NB4 (cell line): ENCODE measurements around the gene HLA-DMB.
A peak's percentile ranks its signal among the peaks of the same experiment; 100 is the strongest.

Source experiments
- DNase-seq: peaks from one replicate; pipeline ENCODE4 v3.0.0; 2010; ENCODE audit warnings: low read depth
- H3K4me3 ChIP-seq: one replicate; pipeline ENCODE4 v1.5.1; 2011; ENCODE audit warnings: mild to moderate bottlenecking, low read depth, low read length, moderate library complexity
- MYC ChIP-seq: IDR thresholded peaks from 2 replicates; pipeline ENCODE4 v1.6.1; 2011; ENCODE audit warnings: low read depth, low read length
- POLR2A ChIP-seq: IDR thresholded peaks from 2 replicates; pipeline ENCODE4 v1.6.1; 2011; ENCODE audit warnings: mild to moderate bottlenecking; ENCODE audit not compliant: insufficient read length; ENCODE audit errors: extremely low read depth
- TF ChIP-seq, protein P1 (sequence below): IDR thresholded peaks from 2 replicates; pipeline ENCODE4 v1.6.1; 2011; ENCODE audit warnings: low read depth, low read length
- TF ChIP-seq, protein P2 (sequence below): IDR thresholded peaks from one replicate; pipeline ENCODE4 v1.5.1; 2012; ENCODE audit warnings: low read depth, low read length

HLA-DMB gene

DNA sequence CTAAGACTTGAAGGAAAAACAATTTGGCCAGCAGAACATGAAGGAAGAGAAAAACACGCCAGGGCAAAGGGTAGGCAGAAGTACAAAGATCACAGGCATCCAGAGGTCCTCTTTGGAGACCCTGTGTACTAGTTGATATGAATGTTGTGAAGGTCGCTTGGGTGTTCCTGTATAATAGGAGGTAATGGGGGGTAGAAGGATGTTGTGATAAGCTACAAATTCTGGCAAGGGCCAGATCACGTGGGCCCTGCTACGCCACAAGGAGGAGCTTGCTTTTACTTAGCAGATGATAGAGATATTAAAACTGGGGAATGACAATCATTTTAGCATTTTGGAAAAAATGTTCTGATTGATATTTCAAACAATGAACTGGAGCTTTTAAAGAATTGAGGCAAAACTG lies 12.9 kb upstream of the HLA-DMB start:
- H3K4me3 ChIP-seq: no peak overlapping the region
- DNase-seq: no peak
- TF ChIP-seq, protein P1, sequence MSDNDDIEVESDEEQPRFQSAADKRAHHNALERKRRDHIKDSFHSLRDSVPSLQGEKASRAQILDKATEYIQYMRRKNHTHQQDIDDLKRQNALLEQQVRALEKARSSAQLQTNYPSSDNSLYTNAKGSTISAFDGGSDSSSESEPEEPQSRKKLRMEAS: no peak
- TF ChIP-seq, protein P2, sequence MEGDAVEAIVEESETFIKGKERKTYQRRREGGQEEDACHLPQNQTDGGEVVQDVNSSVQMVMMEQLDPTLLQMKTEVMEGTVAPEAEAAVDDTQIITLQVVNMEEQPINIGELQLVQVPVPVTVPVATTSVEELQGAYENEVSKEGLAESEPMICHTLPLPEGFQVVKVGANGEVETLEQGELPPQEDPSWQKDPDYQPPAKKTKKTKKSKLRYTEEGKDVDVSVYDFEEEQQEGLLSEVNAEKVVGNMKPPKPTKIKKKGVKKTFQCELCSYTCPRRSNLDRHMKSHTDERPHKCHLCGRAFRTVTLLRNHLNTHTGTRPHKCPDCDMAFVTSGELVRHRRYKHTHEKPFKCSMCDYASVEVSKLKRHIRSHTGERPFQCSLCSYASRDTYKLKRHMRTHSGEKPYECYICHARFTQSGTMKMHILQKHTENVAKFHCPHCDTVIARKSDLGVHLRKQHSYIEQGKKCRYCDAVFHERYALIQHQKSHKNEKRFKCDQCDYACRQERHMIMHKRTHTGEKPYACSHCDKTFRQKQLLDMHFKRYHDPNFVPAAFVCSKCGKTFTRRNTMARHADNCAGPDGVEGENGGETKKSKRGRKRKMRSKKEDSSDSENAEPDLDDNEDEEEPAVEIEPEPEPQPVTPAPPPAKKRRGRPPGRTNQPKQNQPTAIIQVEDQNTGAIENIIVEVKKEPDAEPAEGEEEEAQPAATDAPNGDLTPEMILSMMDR: no peak
- TF ChIP-seq POLR2A (no peak), MYC (no peak)

DNA sequence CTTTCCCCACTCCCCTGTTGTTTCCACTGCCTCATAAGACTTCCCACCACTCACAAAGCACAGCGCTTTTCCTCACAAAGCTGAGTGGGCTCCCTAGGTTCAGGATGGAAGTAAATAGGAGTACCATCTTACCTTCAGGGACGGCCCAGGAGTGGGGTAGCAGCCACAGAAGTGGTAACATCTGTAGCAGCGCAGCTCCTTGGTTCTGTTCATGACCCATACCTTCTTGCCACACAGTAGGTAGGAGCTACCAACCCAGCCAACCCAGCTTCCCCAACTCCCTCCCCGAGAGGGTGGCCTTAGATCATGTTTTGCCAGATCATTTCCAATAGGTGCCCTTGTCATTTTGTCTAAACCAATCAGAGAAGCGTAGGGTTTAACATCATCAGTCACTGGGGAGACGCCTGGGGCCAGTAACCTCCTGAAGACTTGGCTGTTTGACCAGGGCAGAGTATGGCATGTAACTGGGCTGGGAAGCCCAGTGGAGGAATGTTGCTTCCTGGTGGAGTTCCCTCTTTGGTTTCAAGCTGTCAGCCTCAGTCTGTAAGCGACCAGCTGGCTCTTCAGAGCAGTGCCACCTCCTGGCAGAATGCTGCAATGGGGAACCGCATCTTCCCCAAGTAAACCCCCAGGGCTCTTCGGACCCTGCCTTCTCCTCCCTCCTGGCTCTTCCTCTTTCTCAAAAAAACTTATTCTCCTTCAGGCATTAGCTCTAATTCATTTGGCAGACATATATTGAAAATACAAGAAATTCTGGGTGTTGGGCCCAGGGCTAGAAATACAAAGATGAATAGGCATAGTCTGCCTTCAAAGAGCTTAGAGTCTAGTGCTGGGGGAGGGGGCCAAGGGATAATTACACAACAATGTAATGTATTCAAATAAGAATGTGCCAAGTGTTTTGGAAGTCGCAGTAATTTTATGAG lies 12.2 kb upstream of the HLA-DMB start, which contains the start of gene HLA-DMA:
TSS of gene HLA-DMA (minus strand) at position 281 of the 923 bp plus-strand sequence. CDS start at position 220, 61 bp downstream.
- H3K4me3 ChIP-seq: no peak within 1 kb of the TSS
- DNase-seq: peak; percentile 86
- TF ChIP-seq, protein P1: no peak
- TF ChIP-seq, protein P2: peak; percentile 91

DNA sequence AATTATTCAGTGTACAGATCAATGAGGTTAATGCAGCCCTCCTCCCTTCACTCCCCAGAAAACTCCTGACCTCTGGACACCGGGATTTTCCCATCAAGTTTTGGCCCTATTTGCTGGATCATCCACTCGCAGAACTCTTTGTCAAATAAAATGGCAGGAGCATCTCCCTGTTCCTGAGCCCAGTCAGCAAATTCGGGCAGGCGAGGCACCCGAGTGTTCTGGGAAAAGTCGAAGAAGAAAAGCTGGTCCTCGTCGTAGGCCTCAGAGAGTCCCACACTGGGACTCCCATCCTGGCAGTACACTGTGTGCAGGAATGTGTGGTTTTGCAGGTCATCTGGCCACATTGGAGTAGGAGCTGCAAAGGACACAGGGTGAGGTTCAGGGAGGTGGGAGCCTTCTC lies 9.6 kb upstream of the HLA-DMB start:
- H3K4me3 ChIP-seq: no peak overlapping the region

DNA sequence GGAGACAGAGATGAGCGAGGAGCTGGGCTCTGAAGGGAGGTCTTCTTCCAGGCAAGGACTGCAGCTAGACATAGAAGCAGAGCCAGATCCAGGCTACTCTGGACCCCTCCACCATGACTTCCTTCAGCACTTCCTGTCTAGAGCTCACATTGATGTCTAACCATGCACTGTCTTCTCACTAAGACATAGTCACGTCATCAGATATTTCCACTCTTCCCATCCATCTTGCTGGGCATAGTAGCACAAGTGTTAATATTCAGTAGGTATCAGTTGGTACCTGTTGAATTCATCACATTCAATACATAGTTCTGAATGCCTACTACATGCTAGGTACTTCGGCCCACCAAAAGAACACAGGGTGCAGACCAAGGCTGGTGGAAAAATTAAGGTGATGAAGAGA lies 9.2 kb upstream of the HLA-DMB start:
- no peak overlapping the region for H3K4me3 ChIP-seq
- DNase-seq: no peak
- TF ChIP-seq, protein P2: no peak
- no peak for TF ChIP-seq POLR2A
- no peak for TF ChIP-seq MYC
- TF ChIP-seq, protein P1: no peak

More for the DNA sequence above, 9.6 kb upstream of the HLA-DMB start:
- DNase-seq: no peak
- TF ChIP-seq, protein P1: no peak
- TF ChIP-seq, protein P2: no peak
- no peak for TF ChIP-seq MYC
- TF ChIP-seq POLR2A: no peak

DNA sequence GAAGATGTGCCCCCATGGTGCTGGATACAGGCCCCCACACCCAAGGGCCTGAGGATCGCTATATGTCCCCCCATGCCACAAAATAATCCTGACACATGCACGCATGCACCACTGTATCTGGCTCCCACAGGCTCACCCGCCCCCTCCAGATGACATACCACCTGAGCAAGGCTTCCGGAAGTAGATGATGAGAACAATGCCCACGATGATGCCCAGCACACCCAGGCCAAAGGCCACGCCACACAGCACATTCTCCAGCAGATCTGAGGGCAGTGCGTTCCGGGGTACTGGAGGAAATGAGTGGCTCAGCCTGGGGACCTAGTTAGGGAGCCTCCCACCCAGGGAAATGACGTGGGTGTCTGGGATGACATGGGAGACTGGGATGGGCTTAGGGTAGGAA lies 8.3 kb upstream of the HLA-DMB start:
- no peak overlapping the region for H3K4me3 ChIP-seq
- DNase-seq: no peak
- TF ChIP-seq MYC (no peak), POLR2A (no peak)
- TF ChIP-seq, protein P1: no peak
- TF ChIP-seq, protein P2: no peak
